Prostate gland (tissue), 2 donors: Measurements from ENCODE around the gene ARHGAP21.

Experiments used
- CTCF ChIP-seq, 4 experiments: fragments of 200-600 bp in 2 of 4; fragments of 450-650 bp in 2 of 4; sonication (generic) in 2 of 4; IDR thresholded peaks; 1 replicate in 3 of 4; 2 replicates in 1 of 4; pipeline ENCODE4 v1.5.1; 2016 to 2019; ENCODE audit warnings: antibody characterized with exemption in 4 of 4, mild to moderate bottlenecking in 2 of 4, moderate library complexity in 2 of 4
- POLR2A ChIP-seq: fragments of 450-650 bp; IDR thresholded peaks from one replicate; pipeline ENCODE4 v1.6.1; 2016; ENCODE audit warnings: antibody characterized with exemption, mild to moderate bottlenecking

DNA sequence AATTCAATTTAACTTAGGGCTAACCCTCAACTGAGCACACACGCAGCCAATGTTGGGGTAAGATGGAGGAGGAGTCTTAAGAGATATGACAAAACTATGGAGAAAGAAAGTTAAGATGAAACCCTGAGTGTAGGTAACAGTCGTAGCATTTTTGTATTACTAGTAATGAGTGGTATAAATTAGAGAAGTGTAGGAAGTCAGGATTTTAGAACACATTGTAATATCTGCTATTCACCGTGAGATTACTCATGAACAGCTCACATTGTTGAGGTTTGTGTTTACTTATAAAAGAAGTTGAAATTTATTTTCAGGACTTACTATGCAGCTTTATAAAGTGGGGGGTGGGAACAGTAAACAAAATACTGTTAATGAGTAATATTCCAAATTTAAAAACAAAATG lies 107.2 kb downstream of the ARHGAP21 start:
- TF ChIP-seq POLR2A (no peak), CTCF (IDR thresholded peaks at IDR 0.05) (no peak)
